ENCODE results near the gene MRGPRD.
"Not testable (repeated sequence)": the region's sequence is repeated elsewhere in the genome, so short reads cannot be mapped to it uniquely, and the experiment has no call there.

The MRGPRD gene

GRCh38 chr11:68977781-68978625 lies 2.8 kb downstream of the MRGPRD start:
- Mint-ChIP-seq H3K27ac (no peak overlapping the region), H3K9me3 (peaks cover 12% of the 10 kb centered on the region), H3K27me3 (ENCODE audit: low read depth, poor library complexity) (peaks cover 7% of the 10 kb centered on the region), H3K4me1 (peaks cover 15% of the 10 kb centered on the region), H3K4me3 (no peak overlapping the region), H3K36me3 (ENCODE audit: low read depth) (no peaks in the 10 kb centered on the region)
- no peak for TF ChIP-seq CTCF (IDR thresholded peaks at IDR 0.05)
- no peak for DNase-seq

- peaks cover 11% of the 10 kb centered on the region for H3K27me3 Mint-ChIP-seq (ENCODE audit: low read depth, poor library complexity)
- H3K4me1 Mint-ChIP-seq = peaks cover 15% of the 10 kb centered on the region
- H3K9me3 Mint-ChIP-seq = no peaks in the 10 kb centered on the region
- no peak for DNase-seq
- no peak overlapping the region for H3K4me3 Mint-ChIP-seq
- H3K36me3 Mint-ChIP-seq (ENCODE audit: low read depth) = no peaks in the 10 kb centered on the region
- TF ChIP-seq CTCF (IDR thresholded peaks at IDR 0.05) = no peak
- H3K27ac Mint-ChIP-seq = no peak overlapping the region
Measured at GRCh38 chr11:68976563-68976962, 4.2 kb downstream of the MRGPRD start.

- Mint-ChIP-seq H3K4me1 (peaks cover 15% of the 10 kb centered on the region), H3K4me3 (no peak overlapping the region)
Measured at GRCh38 chr11:68976095-68976494, 4.7 kb downstream of the MRGPRD start.

GRCh38 chr11:68974421-68975194 lies 6.2 kb downstream of the MRGPRD start:
- H3K4me3 Mint-ChIP-seq = no peak overlapping the region
- H3K27ac Mint-ChIP-seq = no peak overlapping the region
- no peak for TF ChIP-seq CTCF (IDR thresholded peaks at IDR 0.05)
- no peaks in the 10 kb centered on the region for H3K36me3 Mint-ChIP-seq (ENCODE audit: low read depth)
- H3K4me1 Mint-ChIP-seq = peaks cover 11% of the 10 kb centered on the region
- DNase-seq = no peak
- peaks cover 11% of the 10 kb centered on the region for H3K27me3 Mint-ChIP-seq (ENCODE audit: low read depth, poor library complexity)
- H3K9me3 Mint-ChIP-seq = no peaks in the 10 kb centered on the region

More at GRCh38 chr11:68976095-68976494, 4.7 kb downstream of the MRGPRD start:
- no peaks in the 10 kb centered on the region for H3K9me3 Mint-ChIP-seq
- no peak for DNase-seq
- TF ChIP-seq CTCF (IDR thresholded peaks at IDR 0.05) = no peak
- H3K27ac Mint-ChIP-seq = no peak overlapping the region
- H3K36me3 Mint-ChIP-seq (ENCODE audit: low read depth) = no peaks in the 10 kb centered on the region
- H3K27me3 Mint-ChIP-seq (ENCODE audit: low read depth, poor library complexity) = peaks cover 11% of the 10 kb centered on the region

GRCh38 chr11:68973706-68974105 lies 7.1 kb downstream of the MRGPRD start:
- H3K36me3 Mint-ChIP-seq (ENCODE audit: low read depth); H3K27ac Mint-ChIP-seq; H3K4me1 Mint-ChIP-seq; H3K4me3 Mint-ChIP-seq; H3K9me3 Mint-ChIP-seq; DNase-seq: not testable (repeated sequence)
- peaks cover 14% of the 10 kb centered on the region for H3K27me3 Mint-ChIP-seq (ENCODE audit: low read depth, poor library complexity)

- DNase-seq = no peak
- H3K27me3 Mint-ChIP-seq (ENCODE audit: low read depth, poor library complexity) = peaks cover 16% of the 10 kb centered on the region
- H3K4me1 Mint-ChIP-seq = no peaks in the 10 kb centered on the region
- no peak overlapping the region for H3K27ac Mint-ChIP-seq
- no peaks in the 10 kb centered on the region for H3K9me3 Mint-ChIP-seq
- H3K36me3 Mint-ChIP-seq (ENCODE audit: low read depth) = no peaks in the 10 kb centered on the region
- H3K4me3 Mint-ChIP-seq = no peak overlapping the region
- TF ChIP-seq CTCF (IDR thresholded peaks at IDR 0.05) = no peak
Measured at GRCh38 chr11:68973219-68973618, 7.6 kb downstream of the MRGPRD start.

Data from nephron progenitor cell (in vitro differentiated cells).